Pancreas (tissue), 8 donors: Measurements from ENCODE around the gene PRR15. TPM values are rescaled to one million over a fixed set of nuclear protein-coding genes. Genes with fewer than 3 reads are reported as not detected.

Experiments used
- polyA plus RNA-seq, 2 donors: library from polyadenylated mRNA; stranded (reverse); fragments of 200-250 nt; gene quantifications; one replicate each; pipeline ENCODE4 v1.2.3, GENCODE V29; 2013
- total RNA-seq, 6 donors: library from RNA; stranded (reverse); fragmentation: NEBNext Ultra II Directional in 4 of 6; extraction: Animal tissue kit (Norgen Biotek cat#: 25700) in 4 of 6; gene quantifications; one replicate each; pipeline versions ENCODE4 v1.2.1 to v1.2.4, GENCODE V29; 2021 to 2023
- donor health status: healthy with polysubstance abuse.
- donor health status: DM: no; HTN: no; CAD: no; lungs with moderate emphysema.
- donor health status: DM: no; HTN: no; CAD: no.
- donor health status: Bipolar disorder and iron deficiency.
- donor health status: DM: yes; HTN: yes; CAD: no.
- donor health status: DM: no; HTN: no; CAD: no.
- donor health status: DM: no; HTN: no; CAD: no.
- donor health status: DM: yes; HTN: yes; CAD: no.

PRR15 gene
- total and polyA plus RNA-seq, 8 donors: 1.1 to 4.6 (median 1.7) TPM

Other genes with a start within 250 kb of the PRR15 start
- gene WIPF3, start 242.7 kb downstream of the PRR15 start, total RNA-seq: 1 to 10 TPM in 5 of 6 donors, under 1 TPM in 1; 0.98 to 4.6 (median 1.8) TPM
- gene WIPF3, start 242.7 kb downstream of the PRR15 start, polyA plus RNA-seq: 1 to 10 TPM; 1.1 to 1.6 TPM